ENCODE data around the gene FSD1L. TPM values are rescaled to one million over a fixed set of nuclear protein-coding genes. Genes with fewer than 3 reads are reported as not detected.

Gene FSD1L
- total and polyA plus RNA-seq, 2 of the 13 experiments (the other 11 are each of a cell fraction or from before 2014, with no cell fraction given) = 4.1 to 5.1 TPM

DNA sequence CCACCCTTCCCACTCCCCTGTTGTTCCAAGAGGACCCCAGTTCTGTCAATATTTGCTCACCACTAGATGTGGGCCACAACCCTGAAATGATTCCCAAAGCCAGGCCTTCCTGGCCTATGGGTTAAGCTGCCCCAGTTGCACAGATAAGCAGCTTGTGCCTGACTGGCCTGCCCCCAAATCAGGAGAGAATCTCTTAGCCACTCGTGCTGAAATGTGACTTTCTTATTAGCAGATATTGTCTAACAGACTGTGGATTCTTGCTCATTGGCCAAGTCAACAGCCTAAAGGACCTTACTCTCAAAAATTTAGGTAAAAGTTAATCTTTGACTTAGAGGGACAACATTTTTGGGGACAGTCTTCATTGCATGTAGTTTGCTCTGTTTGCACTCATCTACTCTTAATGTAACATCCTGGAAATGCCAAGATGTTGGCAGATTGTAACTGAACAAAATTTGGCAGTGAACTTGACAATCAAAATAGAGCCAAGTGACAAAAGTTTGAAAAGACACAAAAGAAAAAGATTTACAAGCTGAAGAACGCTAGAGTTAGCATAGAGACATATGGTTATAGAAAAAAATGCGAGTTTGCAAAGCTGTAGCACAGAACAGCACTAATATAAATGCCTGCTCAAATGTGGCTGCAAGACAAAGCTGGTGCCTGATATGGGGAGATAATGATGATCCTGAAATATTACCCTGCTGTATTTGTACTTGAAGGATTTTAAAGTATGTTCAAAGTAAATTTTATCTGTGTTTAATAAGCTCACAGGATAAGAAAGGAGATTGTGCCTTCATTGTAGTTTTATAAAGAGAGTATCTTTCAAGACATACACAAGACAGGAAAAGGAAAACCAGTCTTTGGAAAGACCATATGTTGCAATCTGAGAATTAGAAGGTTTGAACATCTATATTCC, 29.0 kb upstream of the FSD1L start (continued):
- TF ChIP-seq, protein P1, sequence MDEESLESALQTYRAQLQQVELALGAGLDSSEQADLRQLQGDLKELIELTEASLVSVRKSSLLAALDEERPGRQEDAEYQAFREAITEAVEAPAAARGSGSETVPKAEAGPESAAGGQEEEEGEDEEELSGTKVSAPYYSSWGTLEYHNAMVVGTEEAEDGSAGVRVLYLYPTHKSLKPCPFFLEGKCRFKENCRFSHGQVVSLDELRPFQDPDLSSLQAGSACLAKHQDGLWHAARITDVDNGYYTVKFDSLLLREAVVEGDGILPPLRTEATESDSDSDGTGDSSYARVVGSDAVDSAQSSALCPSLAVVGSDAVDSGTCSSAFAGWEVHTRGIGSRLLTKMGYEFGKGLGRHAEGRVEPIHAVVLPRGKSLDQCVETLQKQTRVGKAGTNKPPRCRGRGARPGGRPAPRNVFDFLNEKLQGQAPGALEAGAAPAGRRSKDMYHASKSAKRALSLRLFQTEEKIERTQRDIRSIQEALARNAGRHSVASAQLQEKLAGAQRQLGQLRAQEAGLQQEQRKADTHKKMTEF (CRISPR knock-in tag; IDR thresholded peaks at IDR 0.05) = peak; percentile 78
- TF ChIP-seq ZNF616 (CRISPR knock-in tag; IDR thresholded peaks at IDR 0.05; ENCODE audit: low read depth) (no peak), GABPB1 (CRISPR knock-in tag; IDR thresholded peaks at IDR 0.05) (no peak; the same call in 1 of the 2 replicates), ZNF350 (CRISPR knock-in tag; IDR thresholded peaks at IDR 0.05; ENCODE audit: borderline replicate concordance, low read depth) (peak; percentile 67; the same call in 1 of the 2 replicates), DNMT3B (CRISPR knock-in tag; conservative IDR thresholded peaks at IDR 0.05) (no peak), ZNF780A (CRISPR knock-in tag; IDR thresholded peaks at IDR 0.05) (no peak), ZNF234 (CRISPR knock-in tag; conservative IDR thresholded peaks at IDR 0.05) (no peak), ZBTB3 (CRISPR knock-in tag; IDR thresholded peaks at IDR 0.05; ENCODE audit: borderline replicate concordance, low read depth) (0 out of 2 replicates have a peak, but pooled peaks have one; percentile 42), FOXO1 (CRISPR knock-in tag; IDR thresholded peaks at IDR 0.05) (peak; percentile 95), ZBTB8A (CRISPR knock-in tag; IDR thresholded peaks at IDR 0.05; ENCODE audit: borderline replicate concordance, low read depth) (no peak; the same call in 1 of the 2 replicates), CBX5 (CRISPR knock-in tag; IDR thresholded peaks at IDR 0.05; ENCODE audit: borderline replicate concordance) (peak; percentile 33; the same call in 1 of the 2 replicates), MIER3 (CRISPR knock-in tag; IDR thresholded peaks at IDR 0.05; ENCODE audit: borderline replicate concordance) (no peak; the same call in 1 of the 2 replicates), PAWR (CRISPR knock-in tag; IDR thresholded peaks at IDR 0.05; ENCODE audit: borderline replicate concordance) (no peak)
- TF ChIP-seq, protein P2, sequence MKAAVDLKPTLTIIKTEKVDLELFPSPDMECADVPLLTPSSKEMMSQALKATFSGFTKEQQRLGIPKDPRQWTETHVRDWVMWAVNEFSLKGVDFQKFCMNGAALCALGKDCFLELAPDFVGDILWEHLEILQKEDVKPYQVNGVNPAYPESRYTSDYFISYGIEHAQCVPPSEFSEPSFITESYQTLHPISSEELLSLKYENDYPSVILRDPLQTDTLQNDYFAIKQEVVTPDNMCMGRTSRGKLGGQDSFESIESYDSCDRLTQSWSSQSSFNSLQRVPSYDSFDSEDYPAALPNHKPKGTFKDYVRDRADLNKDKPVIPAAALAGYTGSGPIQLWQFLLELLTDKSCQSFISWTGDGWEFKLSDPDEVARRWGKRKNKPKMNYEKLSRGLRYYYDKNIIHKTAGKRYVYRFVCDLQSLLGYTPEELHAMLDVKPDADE (CRISPR knock-in tag; IDR thresholded peaks at IDR 0.05) = no peak
- TF ChIP-seq, protein P3, sequence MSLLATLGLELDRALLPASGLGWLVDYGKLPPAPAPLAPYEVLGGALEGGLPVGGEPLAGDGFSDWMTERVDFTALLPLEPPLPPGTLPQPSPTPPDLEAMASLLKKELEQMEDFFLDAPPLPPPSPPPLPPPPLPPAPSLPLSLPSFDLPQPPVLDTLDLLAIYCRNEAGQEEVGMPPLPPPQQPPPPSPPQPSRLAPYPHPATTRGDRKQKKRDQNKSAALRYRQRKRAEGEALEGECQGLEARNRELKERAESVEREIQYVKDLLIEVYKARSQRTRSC (CRISPR knock-in tag; IDR thresholded peaks at IDR 0.05; ENCODE audit: low read depth) = no peak
- TF ChIP-seq, protein P4, sequence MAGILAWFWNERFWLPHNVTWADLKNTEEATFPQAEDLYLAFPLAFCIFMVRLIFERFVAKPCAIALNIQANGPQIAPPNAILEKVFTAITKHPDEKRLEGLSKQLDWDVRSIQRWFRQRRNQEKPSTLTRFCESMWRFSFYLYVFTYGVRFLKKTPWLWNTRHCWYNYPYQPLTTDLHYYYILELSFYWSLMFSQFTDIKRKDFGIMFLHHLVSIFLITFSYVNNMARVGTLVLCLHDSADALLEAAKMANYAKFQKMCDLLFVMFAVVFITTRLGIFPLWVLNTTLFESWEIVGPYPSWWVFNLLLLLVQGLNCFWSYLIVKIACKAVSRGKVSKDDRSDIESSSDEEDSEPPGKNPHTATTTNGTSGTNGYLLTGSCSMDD (CRISPR knock-in tag; IDR thresholded peaks at IDR 0.05) = no peak
- TF ChIP-seq, protein P5, sequence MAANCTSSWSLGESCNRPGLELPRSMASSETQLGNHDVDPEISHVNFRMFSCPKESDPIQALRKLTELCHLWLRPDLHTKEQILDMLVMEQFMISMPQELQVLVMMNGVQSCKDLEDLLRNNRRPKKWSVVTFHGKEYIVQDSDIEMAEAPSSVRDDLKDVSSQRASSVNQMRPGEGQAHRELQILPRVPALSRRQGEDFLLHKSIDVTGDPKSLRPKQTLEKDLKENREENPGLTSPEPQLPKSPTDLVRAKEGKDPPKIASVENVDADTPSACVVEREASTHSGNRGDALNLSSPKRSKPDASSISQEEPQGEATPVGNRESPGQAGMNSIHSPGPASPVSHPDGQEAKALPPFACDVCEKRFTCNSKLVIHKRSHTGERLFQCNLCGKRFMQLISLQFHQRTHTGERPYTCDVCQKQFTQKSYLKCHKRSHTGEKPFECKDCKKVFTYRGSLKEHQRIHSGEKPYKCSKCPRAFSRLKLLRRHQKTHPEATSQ (CRISPR knock-in tag; IDR thresholded peaks at IDR 0.05; ENCODE audit: borderline replicate concordance) = peak; percentile 68; the same call in 1 of the 2 replicates
- TF ChIP-seq, protein P6, sequence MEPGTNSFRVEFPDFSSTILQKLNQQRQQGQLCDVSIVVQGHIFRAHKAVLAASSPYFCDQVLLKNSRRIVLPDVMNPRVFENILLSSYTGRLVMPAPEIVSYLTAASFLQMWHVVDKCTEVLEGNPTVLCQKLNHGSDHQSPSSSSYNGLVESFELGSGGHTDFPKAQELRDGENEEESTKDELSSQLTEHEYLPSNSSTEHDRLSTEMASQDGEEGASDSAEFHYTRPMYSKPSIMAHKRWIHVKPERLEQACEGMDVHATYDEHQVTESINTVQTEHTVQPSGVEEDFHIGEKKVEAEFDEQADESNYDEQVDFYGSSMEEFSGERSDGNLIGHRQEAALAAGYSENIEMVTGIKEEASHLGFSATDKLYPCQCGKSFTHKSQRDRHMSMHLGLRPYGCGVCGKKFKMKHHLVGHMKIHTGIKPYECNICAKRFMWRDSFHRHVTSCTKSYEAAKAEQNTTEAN (CRISPR knock-in tag; conservative IDR thresholded peaks at IDR 0.05) = 0 out of 2 replicates have a peak, but pooled peaks have one; percentile 49

Data from HepG2 (cell line).